SKM-1 (cell line): ENCODE measurements around the gene SERPINA3.

Experiments used
- DNase-seq: peaks from one replicate; lab custom pipeline; 2025; ENCODE audit not compliant: unreplicated experiment; lab: John Stamatoyannopoulos, UW

SERPINA3 gene

GRCh38 chr14:94612580-94613554, 676 bp downstream of the SERPINA3 start:
- no peak for DNase-seq

GRCh38 chr14:94613720-94614644, 1.8 kb downstream of the SERPINA3 start:
- no peak for DNase-seq

DNA sequence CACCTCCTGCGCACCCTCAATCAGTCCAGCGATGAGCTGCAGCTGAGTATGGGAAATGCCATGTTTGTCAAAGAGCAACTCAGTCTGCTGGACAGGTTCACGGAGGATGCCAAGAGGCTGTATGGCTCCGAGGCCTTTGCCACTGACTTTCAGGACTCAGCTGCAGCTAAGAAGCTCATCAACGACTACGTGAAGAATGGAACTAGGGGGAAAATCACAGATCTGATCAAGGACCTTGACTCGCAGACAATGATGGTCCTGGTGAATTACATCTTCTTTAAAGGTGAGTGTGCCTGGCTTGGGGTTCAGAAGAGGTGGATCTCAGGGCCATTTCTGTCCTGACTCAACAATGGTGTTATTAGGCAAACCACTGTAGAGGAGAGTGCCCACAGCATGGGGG, 2.6 kb downstream of the SERPINA3 start:
- DNase-seq = no peak

- DNase-seq = no peak
Observed at GRCh38 chr14:94615254-94615653, 3.1 kb downstream of the SERPINA3 start.

DNA sequence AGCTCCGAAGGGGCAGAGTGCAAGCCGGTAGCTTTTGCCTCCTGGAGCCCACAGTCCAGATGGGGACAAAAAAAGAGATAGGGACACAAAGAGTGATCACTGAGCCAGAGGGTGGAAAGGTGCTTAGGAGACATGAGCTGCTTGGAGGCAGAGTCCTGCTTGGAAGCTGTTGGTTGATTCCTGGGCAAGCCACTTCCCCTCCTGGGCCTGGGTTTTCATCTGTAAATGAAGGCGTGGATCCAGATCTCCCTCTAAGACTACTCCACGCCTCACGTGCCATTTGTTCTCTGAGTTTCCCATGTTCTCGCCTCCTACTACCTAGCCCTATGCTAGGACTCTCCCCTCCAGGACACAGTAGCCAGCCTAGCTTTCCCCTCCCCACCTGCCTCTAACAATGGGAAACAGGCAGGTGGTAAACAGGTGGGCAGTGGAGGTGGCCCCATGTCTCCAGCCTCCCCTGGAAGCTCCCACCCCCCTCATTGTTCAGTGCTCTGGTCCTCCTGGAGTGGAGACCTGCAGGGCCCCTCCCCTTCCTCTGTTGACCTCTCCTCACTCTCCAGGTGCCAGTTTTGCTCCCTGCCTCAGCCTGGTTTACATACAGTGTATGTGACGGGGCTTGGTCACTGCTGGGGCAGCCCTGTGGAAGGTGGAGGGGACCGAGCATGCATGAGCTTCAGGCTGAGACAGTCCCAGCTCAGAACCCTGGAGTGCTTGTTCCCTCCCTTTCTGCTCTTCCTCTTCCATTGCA, 3.8 kb downstream of the SERPINA3 start:
- no peak for DNase-seq

GRCh38 chr14:94617366-94617941, 5.3 kb downstream of the SERPINA3 start:
- no peak for DNase-seq

DNA sequence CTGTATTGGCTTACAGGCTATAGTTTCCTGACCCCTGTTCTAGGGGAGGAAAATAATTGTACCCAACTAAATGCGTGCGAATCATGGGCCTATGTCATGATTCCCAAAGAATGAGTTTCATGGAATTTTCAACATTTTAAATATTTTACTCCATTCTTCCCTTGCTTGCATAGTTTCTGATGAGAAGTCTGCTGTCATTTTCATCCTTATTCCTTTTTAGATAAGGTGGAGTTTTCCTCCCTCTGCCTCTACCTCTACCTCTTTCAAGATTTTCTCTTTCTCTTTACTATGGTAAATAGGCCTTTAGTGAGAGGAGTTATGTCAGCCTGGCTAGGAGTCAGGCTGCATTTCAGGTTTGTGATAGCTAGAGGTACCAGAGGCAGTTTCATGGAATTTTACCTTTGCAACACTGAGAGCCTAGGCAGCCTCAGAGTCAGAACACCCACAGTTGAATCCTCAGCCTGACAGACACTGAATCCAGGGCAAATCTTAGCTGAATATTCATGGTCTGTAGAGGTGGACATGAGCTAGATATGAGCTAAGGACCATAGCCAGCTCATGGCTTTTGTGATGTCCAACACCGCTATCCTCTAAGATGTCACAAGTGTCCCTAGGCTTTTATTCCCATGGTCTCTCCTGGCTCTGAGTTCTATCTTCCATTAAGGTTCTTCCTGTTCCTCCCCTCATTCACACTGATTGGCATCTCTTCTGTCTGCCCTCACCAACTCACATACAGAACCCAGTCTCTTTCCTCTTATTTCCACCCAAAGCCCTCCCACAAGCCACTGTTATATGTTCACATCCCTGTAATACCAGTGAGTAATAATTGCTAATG, 6.0 kb downstream of the SERPINA3 start:
- no peak for DNase-seq

DNA sequence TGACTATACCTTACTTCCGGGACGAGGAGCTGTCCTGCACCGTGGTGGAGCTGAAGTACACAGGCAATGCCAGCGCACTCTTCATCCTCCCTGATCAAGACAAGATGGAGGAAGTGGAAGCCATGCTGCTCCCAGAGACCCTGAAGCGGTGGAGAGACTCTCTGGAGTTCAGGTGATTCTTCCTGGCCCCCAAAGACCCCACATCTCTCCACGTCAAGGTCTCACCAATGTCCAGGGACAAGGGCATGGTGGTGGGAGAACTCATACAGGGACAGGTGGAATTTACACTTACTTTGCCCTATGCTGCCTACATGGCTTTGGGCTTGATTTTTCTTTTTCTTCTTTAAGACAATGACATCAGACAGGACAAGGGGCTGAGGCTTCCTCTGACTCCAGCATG, 7.1 kb downstream of the SERPINA3 start:
- no peak for DNase-seq

GRCh38 chr14:94620597-94620996, 8.4 kb downstream of the SERPINA3 start:
- DNase-seq = no peak

DNA sequence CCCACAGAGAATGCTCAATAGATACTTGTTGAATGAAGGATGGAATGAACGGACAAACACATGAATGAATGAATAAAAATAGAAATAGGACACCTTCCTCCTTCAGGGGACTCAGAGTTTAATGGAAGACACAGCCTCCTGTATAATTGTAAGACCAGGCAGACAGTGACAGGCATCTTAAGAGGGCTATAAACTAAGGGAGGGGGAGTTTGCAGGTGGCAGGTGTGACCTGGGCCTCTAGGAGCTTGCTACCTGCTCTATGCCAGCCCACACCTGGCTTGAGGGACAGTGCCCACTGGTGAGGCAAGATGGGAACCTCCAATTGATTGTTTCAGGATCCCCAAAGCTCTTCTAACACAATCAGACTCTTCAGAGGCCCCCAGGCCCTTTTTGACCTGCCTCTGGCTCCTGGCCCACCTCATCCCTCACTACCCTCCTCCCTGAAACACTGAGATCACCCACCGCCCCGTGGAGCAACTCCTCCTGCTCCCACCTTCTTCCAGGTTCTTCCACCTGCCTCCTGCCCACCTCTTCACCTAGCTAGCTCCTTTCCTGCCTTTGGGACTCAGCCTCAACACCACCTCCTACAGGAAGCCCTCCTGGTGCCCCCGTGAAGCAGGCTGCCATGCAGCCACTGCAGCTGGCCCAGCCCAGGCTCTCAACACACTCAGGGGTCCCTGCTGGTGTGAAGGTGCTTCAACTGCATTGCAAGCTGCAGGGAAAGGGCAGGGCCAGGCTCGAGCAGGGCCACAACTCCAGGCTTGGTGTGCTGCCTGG, 9.4 kb downstream of the SERPINA3 start:
- no peak for DNase-seq

GRCh38 chr14:94622653-94623421, 10.6 kb downstream of the SERPINA3 start:
- DNase-seq = no peak

DNA sequence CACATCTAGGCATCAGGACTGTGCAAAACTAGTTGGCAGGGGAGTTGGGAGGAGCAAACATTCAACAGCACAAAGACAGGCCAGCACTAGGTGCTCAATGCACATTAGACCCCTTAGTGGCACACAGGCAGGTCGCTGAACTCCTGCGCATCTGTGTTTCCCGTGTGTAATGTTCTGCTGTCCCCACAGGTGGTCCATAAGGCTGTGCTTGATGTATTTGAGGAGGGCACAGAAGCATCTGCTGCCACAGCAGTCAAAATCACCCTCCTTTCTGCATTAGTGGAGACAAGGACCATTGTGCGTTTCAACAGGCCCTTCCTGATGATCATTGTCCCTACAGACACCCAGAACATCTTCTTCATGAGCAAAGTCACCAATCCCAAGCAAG, 11.2 kb downstream of the SERPINA3 start:
- DNase-seq = no peak

- DNase-seq = no peak
Observed at GRCh38 chr14:94623856-94624499, 11.8 kb downstream of the SERPINA3 start.

- no peak for DNase-seq
Observed at GRCh38 chr14:94624537-94625352, 12.6 kb downstream of the SERPINA3 start.

DNA sequence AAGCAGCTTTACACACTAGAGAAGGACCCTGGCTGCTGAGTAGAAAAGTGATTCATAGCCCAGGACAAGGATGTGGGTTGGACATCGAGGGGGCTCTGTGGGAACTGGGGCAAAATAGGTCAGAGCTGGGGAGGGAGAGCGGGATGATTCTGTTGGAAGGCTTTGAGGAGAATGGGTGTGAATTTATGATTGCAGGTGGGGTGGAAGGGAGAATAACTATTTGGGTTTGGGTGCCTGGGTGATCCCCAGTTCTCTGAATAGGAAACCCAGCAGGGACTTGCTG, 13.1 kb downstream of the SERPINA3 start:
- no peak for DNase-seq

DNA sequence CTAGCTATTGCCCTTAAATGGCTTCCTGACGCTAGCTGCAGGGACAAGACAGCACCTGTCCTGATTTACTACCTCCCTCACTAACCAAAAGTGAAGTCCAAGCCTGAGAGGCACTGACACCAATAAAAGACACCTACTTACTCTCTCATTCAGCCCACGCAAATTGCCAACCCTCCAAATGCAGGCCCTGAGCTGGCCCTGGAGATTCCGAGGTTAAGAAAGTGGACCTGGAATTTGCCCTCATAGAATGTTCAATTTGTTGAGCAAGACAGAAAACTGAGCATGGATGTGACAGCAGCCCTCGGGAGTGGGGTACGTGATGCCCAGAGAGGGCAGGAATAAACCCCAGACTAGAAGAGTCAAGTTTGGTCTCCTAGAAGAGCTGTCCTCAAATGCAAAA, 16.4 kb downstream of the SERPINA3 start:
- DNase-seq = no peak

DNA sequence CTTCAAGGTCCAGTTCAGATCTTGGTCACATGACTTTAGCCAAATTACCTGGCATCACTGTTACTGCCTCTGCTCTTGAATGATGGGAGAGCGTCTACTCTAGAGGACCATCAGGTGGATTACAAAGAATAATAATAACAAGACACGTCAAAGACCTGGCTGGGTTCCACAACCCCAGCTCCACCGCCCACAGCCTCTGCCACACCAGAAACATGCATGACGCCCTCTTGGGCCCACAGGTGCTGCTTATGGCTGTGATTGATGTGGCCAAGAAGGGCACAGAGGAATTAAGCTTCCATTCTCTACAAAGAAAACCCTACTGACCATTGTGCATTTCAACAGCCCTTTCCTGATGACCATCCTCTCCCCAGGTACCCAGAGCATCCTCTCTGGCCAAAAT, 18.2 kb downstream of the SERPINA3 start:
- DNase-seq = no peak
